ENCODE measurements around the gene BCL7C.
"Not testable (repeated sequence)": the region's sequence is repeated elsewhere in the genome, so short reads cannot be mapped to it uniquely, and the experiment has no call there.

The BCL7C gene

DNA sequence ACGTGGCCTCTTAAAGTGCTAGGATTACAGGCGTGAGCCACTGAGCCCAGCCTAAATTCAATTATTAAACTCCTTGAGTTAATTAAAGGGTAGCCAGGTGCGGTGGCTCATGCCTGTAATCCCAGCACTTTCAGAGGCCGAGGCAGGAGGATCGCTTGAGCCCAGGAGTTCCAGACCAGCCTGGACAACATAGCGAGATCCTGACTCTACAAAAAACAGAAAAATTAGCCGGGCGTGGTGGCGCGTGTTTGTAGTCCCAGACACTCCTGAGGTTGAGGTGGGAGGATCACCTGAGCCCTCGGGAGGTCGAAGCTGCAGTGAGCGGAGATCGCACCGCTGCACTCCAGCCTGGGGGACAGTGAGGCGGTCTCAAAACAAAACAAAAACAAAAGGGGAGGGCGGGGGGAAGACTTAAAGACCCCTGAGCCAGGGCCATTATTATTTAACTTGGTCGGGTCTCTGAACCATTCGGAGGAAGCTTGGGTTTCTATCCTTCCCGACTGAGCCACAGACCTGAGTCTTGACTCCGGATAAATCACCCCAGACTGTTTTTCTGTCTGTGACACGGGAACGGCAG lies 19.5 kb downstream of the BCL7C start:
- H3K4me3 ChIP-seq (ENCODE audit: low read depth, low read length) = peak overlapping the region; percentile 73
- TF ChIP-seq, protein P1, sequence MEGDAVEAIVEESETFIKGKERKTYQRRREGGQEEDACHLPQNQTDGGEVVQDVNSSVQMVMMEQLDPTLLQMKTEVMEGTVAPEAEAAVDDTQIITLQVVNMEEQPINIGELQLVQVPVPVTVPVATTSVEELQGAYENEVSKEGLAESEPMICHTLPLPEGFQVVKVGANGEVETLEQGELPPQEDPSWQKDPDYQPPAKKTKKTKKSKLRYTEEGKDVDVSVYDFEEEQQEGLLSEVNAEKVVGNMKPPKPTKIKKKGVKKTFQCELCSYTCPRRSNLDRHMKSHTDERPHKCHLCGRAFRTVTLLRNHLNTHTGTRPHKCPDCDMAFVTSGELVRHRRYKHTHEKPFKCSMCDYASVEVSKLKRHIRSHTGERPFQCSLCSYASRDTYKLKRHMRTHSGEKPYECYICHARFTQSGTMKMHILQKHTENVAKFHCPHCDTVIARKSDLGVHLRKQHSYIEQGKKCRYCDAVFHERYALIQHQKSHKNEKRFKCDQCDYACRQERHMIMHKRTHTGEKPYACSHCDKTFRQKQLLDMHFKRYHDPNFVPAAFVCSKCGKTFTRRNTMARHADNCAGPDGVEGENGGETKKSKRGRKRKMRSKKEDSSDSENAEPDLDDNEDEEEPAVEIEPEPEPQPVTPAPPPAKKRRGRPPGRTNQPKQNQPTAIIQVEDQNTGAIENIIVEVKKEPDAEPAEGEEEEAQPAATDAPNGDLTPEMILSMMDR (IDR thresholded peaks at IDR 0.05; ENCODE audit: borderline replicate concordance, insufficient read depth, low read depth, low read length) = no peak

DNA sequence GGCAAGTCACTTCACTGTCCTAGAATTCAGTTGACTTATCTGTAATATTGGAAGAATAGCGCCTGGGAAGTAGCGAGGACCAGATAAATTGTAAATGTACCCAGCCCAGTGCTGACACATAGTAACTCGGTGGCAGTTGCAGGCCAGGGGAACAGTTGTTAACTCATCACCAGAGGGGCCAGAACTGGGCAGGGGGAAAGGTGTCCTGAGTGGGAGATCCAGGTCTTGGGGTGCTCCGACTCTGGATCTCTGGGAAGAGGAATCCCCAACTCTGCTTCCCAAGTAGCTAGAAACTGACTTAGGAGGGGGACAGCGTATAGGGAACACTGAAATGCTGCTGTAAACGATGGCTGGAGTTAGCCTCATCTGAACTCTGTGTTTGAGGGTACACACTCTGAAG lies 23.0 kb downstream of the BCL7C start:
- TF ChIP-seq, protein P1 (IDR thresholded peaks at IDR 0.05; ENCODE audit: borderline replicate concordance, insufficient read depth, low read depth, low read length) = no peak
- no peak overlapping the region for H3K4me3 ChIP-seq (ENCODE audit: low read depth, low read length)

DNA sequence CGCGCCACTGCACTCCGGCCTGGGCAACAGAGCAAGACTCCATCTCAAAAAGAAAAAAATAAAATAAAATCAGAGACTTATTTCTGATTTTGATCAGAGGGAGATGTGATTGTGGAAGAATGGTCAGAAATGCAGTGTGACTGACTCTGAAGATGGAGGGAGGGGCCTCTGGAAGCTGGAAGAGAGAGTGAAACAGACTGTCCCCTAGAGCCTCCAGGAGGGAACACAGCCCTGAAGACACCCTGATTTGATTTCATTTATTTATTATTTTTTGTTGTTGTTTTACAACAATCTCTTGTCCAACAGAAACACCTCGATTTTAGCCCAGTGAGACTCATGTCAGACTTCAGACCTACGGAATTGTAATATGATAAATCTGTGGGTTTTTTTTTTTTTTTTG lies 26.1 kb downstream of the BCL7C start:
- no peak overlapping the region for H3K4me3 ChIP-seq (ENCODE audit: low read depth, low read length)
- TF ChIP-seq, protein P1 (IDR thresholded peaks at IDR 0.05; ENCODE audit: borderline replicate concordance, insufficient read depth, low read depth, low read length) = no peak

DNA sequence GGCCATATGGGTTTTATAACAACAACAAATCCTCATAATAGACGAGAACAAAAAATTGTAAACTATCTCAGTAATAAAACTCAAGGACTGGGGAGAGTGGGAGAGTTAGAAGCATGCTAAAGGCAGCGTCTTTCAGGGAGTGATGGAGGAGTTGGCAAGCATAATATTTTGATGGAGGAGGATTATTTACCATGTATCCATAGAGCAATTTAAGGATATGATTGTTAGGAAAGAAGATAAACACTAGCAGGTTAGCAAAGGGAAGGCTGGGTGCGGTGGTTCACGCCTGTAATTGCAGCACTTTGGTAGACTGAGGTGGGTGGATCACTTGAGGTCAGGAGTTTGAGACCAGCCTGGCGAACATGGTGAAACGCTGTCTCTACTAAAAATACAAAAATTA lies 27.8 kb downstream of the BCL7C start:
- TF ChIP-seq, protein P1 (IDR thresholded peaks at IDR 0.05; ENCODE audit: borderline replicate concordance, insufficient read depth, low read depth, low read length) = no peak

DNA sequence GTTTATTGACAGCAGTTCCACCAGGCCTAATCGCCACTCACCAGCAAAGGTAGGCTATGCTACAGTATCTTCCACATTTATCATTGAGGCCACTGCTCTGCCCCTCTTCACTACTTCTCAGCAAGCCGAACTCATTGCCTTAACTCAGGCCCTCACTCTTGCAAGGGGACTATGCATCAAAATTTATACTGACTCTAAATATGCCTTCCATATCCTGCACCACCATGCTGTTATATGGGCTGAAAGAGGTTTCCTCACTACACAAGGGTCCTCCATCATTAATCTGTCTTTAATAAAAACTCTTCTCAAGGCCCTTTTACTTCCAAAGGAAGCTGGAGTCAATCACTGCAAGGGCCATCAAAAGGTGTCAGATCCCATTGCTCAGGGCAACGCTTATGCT lies 30.7 kb downstream of the BCL7C start:
- H3K4me3 ChIP-seq (ENCODE audit: low read depth, low read length) = not testable (repeated sequence)

More for the DNA sequence above, 27.8 kb downstream of the BCL7C start:
- no peak overlapping the region for H3K4me3 ChIP-seq (ENCODE audit: low read depth, low read length)

DNA sequence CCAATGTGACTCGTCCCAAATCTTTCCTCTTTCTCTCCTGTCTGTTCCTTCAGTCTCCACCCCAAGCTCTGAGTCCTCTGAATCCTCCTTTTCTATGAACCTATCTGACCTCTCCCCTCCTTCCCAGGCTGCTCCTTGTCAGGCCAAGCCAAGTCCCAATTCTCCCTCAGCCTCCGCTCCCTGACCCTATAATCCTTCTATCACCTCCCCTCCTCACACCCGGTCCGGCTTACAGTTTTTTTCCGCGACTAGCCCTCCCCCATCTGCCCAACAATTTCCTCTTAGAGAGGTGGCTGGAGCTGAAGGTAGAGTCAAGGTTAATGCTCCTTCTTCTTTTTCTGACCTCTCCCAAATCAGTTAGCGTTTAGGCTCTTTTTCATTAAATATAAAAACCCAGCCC lies 33.1 kb downstream of the BCL7C start:
- H3K4me3 ChIP-seq (ENCODE audit: low read depth, low read length) = not testable (repeated sequence)

DNA sequence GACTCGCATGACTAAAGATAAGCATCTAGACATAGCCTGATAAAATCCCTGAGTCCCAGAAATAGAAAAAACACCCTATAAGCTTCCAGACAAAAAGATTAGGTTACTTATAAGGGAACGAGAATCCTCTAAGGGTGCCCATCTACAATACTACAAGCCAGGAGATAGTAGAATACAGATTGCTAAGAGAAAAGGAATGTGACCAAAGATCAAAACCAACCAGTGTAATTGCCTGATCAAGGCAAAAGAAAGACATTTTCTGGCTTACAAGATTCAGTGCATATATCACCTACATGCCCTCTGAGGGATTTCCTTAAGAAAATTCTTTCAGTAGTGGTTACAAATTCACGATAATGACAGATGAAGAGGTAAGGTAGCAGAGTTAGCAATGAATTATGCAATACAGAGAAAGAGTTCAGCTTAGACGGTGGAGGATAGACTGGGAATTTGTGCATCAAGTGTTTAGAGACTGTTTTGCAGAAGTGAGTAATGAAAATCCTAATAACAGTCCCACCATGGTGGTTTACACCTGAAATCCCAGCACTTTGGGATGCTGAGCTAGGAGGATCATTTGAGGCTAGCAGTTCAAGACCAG lies 35.0 kb downstream of the BCL7C start:
- no peak overlapping the region for H3K4me3 ChIP-seq (ENCODE audit: low read depth, low read length)
- TF ChIP-seq, protein P1 (IDR thresholded peaks at IDR 0.05; ENCODE audit: borderline replicate concordance, insufficient read depth, low read depth, low read length) = no peak

DNA sequence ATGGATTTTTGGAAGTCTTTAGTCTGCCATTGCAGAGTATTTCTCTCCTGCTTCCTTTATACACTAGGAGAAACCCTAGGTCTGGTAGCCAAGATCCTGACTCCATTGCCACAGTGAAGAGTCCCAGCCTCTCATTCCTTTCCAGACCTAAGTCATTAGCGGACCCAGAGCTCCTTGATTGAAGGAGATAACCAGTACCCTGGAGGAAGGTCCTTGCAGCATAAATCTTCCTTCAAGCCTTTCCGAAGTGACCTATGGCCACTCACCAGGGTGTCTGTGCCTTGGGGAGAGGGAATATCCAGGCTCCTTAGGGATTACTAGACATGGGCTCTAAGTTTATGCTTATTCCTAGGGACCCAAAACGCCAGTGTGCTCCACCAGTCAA lies 35.8 kb downstream of the BCL7C start:
- no peak overlapping the region for H3K4me3 ChIP-seq (ENCODE audit: low read depth, low read length)
- TF ChIP-seq, protein P1 (IDR thresholded peaks at IDR 0.05; ENCODE audit: borderline replicate concordance, insufficient read depth, low read depth, low read length) = no peak
